NCI-H2196 (cell line): ENCODE results near the gene BRD2.

Experiments used
- DNase-seq: peaks from one replicate; lab custom pipeline; 2025; ENCODE audit not compliant: unreplicated experiment; lab: John Stamatoyannopoulos, UW

Gene BRD2

GRCh38 chr6:33023536-33023935 is 55.1 kb downstream of the BRD2 start:
- no peak for DNase-seq

DNA sequence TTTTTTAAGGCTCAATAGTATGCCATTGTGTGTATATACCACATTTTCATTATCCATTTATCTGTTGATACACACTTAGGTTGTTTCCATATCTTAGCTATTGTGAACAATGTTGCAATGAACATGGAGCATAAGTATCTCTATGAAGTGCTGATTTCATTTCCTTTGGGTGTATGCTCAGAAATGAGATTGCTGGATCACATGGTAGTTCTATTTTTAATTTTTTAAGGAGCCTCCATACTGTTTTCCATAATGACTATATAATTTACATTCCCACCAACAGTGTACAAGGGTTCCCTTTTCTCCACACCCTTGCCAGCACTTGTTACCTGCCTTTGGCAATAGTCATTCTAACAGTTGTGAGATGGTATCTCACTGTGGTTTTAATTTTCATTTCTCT is 56.1 kb downstream of the BRD2 start:
- DNase-seq, result no peak

DNA sequence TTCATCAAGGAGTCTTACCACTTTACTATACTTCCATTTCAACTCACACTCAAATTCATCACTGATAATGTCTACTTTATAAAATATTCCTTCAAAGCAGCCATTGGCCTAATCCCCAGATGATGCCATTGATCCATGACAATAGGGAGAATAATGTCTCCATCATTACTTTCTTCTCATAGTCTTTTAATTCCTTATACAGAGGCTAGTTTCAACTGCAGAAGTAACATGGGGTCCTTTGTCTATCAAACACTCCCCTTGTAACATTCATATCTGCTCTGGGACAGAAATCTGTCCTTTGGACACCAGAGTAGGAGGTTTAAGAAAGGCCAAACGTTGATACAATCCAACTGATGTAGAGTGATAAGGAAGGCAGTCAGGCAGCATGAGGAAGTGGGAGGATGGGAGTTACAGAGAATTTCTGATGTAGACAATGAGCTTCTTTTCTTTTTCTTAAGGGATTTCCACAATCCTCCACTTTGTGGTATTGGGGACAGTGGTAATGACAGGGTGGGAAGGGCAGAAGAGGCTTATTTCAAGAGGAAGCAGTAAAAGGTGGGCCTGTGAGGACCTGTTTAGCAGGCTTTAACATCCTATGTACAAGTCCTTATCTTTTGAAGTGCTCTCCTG is 59.9 kb downstream of the BRD2 start:
- no peak for DNase-seq

GRCh38 chr6:33029328-33030184 is 61.2 kb downstream of the BRD2 start:
- DNase-seq, result no peak

DNA sequence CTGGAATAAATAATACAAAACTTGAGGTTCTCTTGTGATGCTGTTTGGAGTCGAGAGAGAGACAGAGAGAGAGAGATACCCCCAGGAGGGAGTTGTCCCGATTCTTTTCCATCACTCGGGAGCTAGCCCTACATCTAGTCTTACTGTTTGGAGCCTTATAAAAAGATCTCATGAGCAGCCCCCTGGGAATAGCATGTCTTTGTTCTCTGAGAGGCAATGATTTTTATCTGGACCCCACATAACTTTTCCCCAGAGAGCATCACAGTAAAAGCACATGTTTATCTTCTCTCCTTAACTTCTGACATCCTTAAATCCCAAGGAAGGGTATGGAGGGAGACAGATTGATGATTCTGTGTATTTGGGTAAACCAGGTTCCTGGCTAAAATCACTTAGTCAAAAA is 61.9 kb downstream of the BRD2 start:
- no peak for DNase-seq
